ENCODE results near the gene STXBP6.

The STXBP6 gene

DNA sequence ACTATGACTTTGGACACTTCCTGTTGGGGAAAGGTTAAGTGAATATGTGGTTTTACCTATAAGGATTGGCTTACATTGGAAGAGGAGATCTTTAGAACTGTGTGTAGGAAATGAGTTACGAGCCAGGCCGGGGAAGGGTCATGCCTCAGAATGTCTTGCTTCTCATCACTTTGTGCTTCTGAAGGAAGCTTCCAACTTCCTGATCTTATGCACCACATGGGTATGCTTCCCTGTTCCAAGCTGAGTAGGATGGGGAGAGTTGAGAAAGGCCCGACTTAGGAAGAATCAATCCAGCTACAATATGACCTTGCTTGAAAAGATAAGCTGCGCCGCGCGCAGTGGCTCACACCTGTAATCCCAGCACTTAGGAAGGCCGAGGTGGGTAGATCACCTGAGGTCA lies 59.9 kb downstream of the STXBP6 start:
- no peak overlapping the region for H3K27ac ChIP-seq
- no peak overlapping the region for H3K4me3 ChIP-seq
- no peak for DNase-seq (ENCODE audit: low spot score)
- TF ChIP-seq CTCF (IDR thresholded peaks at IDR 0.05) = no peak

GRCh38 chr14:24988760-24989159 lies 61.2 kb downstream of the STXBP6 start:
- H3K27ac ChIP-seq = no peak overlapping the region

GRCh38 chr14:24986206-24986893 lies 63.6 kb downstream of the STXBP6 start:
- TF ChIP-seq CTCF (IDR thresholded peaks at IDR 0.05) = no peak
- no peak for DNase-seq (ENCODE audit: low spot score)
- H3K4me3 ChIP-seq = no peak overlapping the region
- H3K27ac ChIP-seq = no peak overlapping the region

More at GRCh38 chr14:24988760-24989159, 61.2 kb downstream of the STXBP6 start:
- no peak for DNase-seq (ENCODE audit: low spot score)
- H3K4me3 ChIP-seq = no peak overlapping the region
- no peak for TF ChIP-seq CTCF (IDR thresholded peaks at IDR 0.05)

GRCh38 chr14:24984846-24985589 lies 64.9 kb downstream of the STXBP6 start:
- no peak for TF ChIP-seq CTCF (IDR thresholded peaks at IDR 0.05)
- no peak for DNase-seq (ENCODE audit: low spot score)
- H3K4me3 ChIP-seq = no peak overlapping the region
- no peak overlapping the region for H3K27ac ChIP-seq

- TF ChIP-seq CTCF (IDR thresholded peaks at IDR 0.05) = no peak
- no peak overlapping the region for H3K4me3 ChIP-seq
- DNase-seq (ENCODE audit: low spot score) = no peak
- H3K27ac ChIP-seq = no peak overlapping the region
Observed at GRCh38 chr14:24982472-24983155, 67.3 kb downstream of the STXBP6 start.

GRCh38 chr14:24979725-24980239 lies 70.2 kb downstream of the STXBP6 start:
- Histone ChIP-seq H3K27ac (no peak overlapping the region), H3K4me3 (no peak overlapping the region)
- no peak for TF ChIP-seq CTCF (IDR thresholded peaks at IDR 0.05)
- DNase-seq (ENCODE audit: low spot score) = no peak

Measured in coronary artery (tissue), 2 donors.